ENCODE measurements around the gene LMAN1L.

LMAN1L gene

DNA sequence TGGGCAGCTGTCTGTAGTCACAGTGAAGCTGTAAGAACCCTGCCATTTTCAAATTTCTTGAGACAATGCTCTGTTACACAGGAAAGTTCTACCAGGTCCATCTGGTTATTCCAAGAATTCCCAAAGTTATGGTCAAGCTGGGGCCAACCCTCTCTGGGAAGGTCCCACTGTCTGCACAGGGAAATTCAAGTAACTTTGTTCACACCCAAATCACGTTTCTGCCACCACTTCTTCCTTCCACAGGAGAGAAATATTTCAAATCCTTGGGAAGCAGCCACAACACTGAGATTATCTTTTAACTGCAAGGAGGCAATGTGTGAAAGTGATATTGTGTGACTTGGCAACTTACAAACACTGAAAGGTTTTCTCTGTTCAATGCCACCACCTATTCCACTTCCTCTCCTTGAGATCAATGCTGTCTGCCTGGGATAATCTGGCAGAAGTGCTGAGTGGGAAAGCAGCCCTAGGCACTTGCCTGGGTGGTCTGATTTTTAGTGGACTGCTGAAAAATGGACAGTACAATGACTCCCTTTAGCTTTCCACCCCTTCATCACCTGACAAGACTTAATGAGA, 54.9 kb downstream of the LMAN1L start:
- TF ChIP-seq, protein P1, sequence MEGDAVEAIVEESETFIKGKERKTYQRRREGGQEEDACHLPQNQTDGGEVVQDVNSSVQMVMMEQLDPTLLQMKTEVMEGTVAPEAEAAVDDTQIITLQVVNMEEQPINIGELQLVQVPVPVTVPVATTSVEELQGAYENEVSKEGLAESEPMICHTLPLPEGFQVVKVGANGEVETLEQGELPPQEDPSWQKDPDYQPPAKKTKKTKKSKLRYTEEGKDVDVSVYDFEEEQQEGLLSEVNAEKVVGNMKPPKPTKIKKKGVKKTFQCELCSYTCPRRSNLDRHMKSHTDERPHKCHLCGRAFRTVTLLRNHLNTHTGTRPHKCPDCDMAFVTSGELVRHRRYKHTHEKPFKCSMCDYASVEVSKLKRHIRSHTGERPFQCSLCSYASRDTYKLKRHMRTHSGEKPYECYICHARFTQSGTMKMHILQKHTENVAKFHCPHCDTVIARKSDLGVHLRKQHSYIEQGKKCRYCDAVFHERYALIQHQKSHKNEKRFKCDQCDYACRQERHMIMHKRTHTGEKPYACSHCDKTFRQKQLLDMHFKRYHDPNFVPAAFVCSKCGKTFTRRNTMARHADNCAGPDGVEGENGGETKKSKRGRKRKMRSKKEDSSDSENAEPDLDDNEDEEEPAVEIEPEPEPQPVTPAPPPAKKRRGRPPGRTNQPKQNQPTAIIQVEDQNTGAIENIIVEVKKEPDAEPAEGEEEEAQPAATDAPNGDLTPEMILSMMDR (IDR thresholded peaks at IDR 0.05; ENCODE audit: low read depth, low read length), result no peak
- H3K4me3 ChIP-seq (replicated peaks in 1 of 2; ENCODE audit: low read depth in 2 of 2, low read length in 2 of 2), result no peak overlapping the region
- no peak for DNase-seq (ENCODE audit: low read depth in 2 of 2)

DNA sequence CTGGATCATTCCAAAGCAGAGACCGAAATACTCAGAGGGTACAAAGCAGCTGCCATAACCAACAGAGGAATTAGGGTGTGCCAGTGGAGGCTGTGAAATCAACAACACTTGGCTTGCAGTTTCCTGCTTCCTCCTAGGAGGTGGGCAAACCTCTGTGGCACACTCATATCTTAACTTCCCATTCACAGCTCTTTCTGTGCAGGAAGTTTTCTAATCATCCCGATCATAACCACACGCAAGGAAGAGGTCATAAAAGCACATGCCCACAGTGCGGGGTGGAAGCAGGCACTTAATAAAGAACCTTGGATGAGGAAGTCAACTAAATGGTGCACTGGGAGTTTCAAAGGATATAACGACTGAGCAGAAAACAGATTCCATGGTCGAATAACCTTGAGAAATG, 55.4 kb downstream of the LMAN1L start:
- no peak overlapping the region for H3K4me3 ChIP-seq (replicated peaks in 1 of 2; ENCODE audit: low read depth in 2 of 2, low read length in 2 of 2)
- TF ChIP-seq, protein P1 (IDR thresholded peaks at IDR 0.05; ENCODE audit: low read depth, low read length), result no peak
- DNase-seq (ENCODE audit: low read depth in 2 of 2), result no peak

DNA sequence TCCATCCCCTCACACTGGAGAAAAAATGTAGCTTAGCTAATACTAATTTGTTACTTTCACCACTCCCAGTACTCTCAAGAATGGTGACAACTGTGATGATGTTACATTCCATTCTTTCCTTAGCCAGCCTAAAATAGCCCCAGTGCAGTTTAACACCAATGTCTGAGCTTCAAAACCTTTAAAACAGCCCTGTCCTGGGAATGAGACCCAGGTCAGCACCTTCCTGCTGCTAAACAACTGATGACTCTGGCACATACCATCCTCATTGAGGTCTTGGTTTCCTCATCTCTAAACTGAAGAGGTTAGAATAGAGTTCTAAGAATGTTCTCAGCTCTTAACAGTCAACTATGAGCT, 56.7 kb downstream of the LMAN1L start:
- TF ChIP-seq, protein P1 (IDR thresholded peaks at IDR 0.05; ENCODE audit: low read depth, low read length), result no peak
- no peak overlapping the region for H3K4me3 ChIP-seq (replicated peaks in 1 of 2; ENCODE audit: low read depth in 2 of 2, low read length in 2 of 2)
- no peak for DNase-seq (ENCODE audit: low read depth in 2 of 2)

DNA sequence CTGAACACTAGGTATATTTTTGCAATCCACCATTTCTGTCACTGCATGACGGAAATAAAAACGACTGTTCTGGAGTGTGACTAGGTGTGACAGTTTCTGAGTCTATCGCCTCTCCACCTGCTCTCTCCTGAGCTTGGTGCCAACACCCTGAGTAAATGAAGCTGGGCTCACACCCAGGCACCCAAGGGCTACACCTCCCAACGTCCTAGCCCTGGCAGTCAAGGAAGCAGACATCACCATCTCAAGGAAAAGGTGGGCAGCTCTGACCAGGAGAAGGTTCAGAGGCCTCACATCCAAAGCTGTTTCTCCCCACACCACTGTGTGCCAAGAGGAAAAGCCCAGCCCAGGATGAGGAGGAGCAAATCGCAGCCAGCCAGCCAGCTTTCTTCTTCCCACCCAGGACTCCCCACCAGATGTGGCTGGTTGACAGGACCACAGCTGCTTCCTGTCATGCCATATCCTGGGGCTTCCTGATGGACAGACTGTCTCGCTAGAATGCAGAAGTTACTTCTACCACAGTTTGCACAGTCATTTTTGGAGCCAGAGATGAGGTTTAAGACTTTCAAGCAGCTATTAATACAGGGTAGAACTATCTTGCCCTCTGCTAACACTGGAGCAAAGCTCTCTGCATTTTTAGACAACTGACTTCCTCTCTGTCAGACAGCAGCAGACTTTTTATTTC, 57.2 kb downstream of the LMAN1L start:
- TF ChIP-seq, protein P1 (IDR thresholded peaks at IDR 0.05; ENCODE audit: low read depth, low read length), result no peak
- peak; percentile 37 to 71 for DNase-seq (ENCODE audit: low read depth in 2 of 2)
- H3K4me3 ChIP-seq (replicated peaks in 1 of 2; ENCODE audit: low read depth in 2 of 2, low read length in 2 of 2), result no peak overlapping the region

DNA sequence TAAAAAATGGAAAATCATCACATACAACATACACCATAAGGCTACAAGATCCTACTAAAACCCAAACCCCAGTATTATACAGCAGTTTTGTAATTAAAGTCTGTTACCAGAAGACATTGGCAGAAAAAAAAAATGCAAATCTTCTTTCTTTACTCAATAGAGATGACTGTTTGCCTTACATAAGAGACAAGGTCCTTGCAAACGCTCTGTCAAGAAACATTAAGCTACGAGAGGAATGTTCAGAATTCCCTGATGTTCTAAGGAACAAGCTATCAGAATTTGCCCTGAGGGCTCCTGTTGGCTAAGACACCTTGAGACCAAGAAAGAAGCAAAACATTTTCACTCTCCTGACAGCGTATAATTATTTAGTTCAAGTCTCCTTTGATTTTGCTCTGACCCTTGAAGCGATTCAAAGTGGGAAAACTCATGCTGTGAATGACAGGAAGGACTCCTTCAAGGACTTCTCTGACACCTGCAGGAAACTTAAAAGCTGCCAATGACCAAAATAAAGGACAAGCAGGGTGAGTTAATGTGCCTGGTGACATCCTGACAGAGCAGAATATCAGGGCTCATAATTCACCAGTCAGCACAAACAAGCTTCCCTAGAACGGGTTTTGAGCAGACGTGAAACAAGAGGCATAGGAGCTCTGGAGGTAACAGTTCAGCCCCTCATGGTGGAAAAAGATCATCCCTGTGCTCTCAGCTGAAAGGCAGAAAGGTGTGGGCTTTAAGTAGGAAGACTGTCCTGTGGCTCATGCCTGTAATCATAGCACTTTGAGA, 58.0 kb downstream of the LMAN1L start:
- TF ChIP-seq, protein P1 (IDR thresholded peaks at IDR 0.05; ENCODE audit: low read depth, low read length), result no peak

DNA sequence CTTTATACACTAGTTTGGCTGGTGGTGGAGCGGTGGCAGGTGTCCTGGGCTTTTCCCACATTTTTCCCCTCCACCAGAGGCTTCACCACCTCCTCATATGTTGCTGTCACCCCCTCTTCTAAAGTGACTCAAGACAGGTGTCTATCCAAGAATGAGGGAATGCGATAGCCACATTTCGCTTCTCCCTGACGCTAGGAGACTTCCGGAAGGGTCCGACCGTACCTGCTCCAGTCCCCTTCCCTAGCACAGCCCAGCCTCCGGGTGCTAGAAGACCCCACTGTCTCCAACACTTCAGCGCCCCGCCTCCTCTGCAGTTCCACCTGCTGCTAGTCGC, 60.0 kb downstream of the LMAN1L start:
- H3K4me3 ChIP-seq (replicated peaks in 1 of 2; ENCODE audit: low read depth in 2 of 2, low read length in 2 of 2), result peak overlapping the region; percentile 76 to 86
- TF ChIP-seq, protein P1 (IDR thresholded peaks at IDR 0.05; ENCODE audit: low read depth, low read length), result no peak
- DNase-seq (ENCODE audit: low read depth in 2 of 2), result no peak

More for the DNA sequence above, 58.0 kb downstream of the LMAN1L start:
- H3K4me3 ChIP-seq (replicated peaks in 1 of 2; ENCODE audit: low read depth in 2 of 2, low read length in 2 of 2), result no peak overlapping the region
- no peak for DNase-seq (ENCODE audit: low read depth in 2 of 2)

Data from cardiac fibroblast (primary cell).